Measurements from ENCODE around the gene MMADHC.
A peak's percentile ranks its signal among the peaks of the same experiment; 100 is the strongest.
"Not testable (repeated sequence)": the region's sequence is repeated elsewhere in the genome, so short reads cannot be mapped to it uniquely, and the experiment has no call there.

MMADHC gene

DNA sequence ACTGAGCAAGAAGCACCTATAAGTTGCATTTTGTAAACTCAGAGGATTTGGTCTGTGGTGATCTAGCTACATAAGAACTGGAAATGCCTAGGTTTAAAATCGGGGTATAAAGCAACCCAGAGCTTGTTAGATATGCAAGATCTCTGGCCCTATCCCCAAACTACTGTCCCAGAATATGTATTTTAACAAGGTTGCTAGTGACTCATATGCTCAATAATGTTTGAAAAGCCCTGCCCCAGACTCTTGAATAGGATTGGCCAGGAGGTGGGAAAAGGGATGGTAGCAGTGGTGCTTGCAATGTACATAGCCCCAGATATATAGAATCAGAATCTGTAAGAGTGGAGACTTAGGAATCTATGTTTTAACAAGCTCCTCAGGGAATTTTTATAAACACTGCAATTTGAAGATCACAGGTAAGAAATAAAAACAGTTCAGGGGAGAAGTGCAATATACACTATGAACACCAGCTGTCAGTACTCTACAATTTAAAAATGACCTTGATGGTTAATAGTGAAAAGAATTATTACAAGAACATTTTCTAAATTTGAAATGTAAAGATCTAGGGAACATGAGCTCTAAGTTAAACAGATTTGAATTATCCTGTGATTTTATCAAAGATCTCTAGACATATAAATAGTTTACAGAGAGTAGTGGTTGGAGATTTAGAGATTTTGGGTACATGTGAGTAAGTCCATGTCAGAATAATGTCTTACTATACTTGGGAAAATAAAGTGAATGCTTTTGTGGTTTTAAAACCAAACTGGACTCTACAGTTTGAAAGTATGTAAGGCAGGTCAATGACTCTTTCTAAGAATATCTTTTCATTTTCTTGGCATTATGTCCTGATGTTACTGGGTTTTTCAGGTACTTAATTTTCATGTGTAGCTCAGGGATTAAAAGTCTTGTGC lies 7.7 kb upstream of the MMADHC start:
- DNase-seq (ENCODE audit: low spot score), result peak; percentile 25

DNA sequence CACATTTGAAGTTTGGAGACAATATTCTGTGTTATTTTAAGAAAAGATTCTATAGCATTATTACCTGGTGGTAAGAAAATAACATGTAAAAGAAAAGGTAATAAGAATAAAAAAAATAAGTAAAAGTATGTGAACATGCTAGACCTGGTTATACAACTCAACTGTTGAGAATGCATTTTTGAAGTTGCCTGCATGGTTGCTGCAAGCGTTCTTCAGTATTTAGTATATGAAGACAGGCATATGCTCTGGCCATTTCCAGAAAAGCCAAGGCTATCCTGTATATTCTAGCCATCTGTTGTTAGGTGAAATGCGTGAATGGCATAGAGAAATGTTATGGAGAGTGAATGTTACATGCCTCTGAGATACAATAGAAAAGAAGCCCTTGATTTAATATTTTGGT lies 6.8 kb upstream of the MMADHC start:
- no peak for DNase-seq (ENCODE audit: low spot score)

DNA sequence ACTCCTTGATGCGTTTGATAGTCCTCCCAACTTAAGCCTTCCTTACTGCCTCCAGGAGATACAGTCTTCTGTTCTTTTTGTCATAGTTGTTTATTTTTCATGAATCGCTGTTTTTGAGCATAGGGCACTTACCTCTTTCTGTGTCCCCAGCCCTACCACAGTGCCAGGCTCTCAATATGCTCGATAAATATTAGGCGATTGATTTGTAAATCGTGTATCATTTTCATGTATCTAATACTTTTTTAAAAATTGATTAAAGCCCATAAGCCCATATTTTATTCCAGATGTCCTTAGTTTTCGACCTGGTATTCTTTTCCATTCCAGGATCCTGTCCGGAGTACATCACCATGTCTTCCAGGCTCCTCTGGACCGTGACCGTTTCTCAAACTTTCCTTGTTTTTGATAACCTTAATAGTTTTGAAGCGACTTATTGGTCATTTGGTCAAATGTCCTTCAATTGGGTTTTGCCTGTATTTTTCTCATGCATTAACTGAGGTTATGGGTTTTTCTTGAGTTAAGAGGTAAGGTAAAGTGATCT lies 444 bp upstream of the MMADHC start:
- DNase-seq (ENCODE audit: low spot score), result no peak

DNA sequence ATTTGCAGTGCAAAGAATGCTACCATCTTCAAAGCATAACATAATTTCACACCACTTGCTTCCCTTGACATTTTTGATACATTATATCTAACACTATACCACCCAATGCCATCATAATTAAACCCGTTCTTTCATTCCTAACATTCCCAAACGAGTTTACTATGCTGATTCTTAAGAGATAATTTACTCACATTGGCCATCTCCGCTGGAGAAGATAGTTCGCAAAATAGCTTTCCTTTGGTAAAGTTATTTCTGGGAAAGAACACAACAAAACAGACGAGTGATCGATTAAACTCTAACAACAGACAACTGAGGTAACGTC lies 716 bp downstream of the MMADHC start:
- DNase-seq (ENCODE audit: low spot score), result peak; percentile 2

DNA sequence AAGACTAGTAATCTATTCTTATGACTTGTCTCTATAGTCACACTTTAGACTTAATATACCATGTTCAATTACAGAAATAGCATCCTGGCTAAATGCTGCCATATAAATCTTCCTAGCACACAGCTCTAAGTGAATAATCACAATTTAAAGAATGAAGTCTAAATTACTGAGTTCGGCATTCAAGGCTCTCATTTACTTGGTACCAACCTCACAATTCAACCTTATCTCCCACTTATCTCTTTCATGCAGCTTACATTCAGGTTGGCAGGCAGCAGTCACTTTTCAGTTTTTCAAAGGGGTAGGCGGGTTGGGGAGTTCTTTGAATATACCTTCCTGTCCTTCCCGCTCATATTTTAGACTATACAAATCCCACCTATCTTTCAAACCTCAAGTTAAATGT lies 1.5 kb downstream of the MMADHC start:
- no peak for DNase-seq (ENCODE audit: low spot score)

DNA sequence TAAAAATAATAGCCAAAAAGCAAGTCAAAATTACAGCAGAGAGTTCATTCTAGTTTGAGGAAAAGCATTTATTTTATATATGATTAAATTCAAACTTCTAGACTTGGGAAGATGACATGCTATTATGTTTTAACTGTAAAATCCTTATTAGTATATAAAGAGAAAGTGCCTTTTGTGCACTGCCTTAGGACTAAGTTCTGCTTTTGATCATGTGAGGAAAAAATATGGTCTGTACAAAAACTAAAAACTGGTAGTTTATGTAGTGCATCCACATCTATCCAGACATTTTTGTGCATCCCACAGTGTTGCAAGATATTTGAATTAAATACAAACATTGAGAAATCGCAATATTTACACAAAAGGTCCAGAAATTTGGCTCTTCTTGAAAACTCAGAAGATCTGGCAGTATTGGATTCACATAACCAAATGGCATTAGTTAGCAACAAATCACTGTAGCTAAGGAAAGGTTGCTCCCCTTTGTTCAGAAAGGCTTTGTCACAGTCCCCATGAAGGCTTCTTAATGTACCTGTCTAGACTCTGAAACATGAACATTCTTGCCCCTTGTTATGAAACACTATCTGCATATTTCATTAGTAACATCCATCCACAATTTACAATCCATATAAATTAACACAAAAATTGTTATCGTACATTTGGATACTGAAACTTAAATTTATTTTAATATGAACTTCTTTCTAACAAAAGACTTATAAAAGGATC lies 2.2 kb downstream of the MMADHC start:
- DNase-seq (ENCODE audit: low spot score), result no peak

DNA sequence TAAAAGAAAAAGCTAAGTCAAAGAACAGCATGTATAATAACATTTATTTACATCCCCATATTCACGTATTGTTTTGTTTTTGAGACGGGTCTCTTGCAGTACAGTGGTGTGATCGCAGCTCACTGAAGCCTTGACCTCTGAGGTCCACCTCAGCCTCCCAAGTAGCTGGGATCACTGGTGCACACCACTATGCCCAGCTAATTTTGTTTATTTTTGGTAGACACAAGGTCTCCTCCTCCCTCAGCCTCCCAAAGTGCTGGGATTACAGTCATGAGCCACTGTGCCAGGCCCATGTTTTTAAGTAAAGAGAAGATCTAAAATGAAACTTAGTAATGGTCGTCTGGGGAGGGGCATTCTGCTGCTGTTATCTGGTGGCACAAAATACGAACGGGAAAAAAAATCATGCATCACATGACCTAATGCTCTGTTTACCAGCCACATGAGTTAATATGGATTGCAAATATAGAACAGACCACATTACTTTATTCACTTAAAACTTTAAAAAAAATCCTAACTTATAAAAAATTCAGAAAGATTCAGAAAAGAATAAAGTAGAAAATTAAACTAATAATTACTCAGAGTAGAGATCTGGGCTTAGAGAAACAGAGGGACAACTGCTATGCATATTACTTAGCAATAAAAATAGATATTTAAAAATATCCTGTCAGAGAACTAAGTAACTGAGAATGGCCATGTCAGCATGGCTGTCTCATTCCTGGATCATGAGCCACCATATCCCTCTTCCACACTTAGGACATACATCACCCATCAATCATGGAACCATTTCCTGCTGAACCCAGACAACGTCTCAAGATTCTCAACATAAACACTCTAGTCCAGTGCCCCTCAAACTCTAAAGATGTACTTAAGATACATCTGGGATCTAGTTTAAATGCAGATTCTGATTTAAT lies 7.3 kb downstream of the MMADHC start:
- peak; percentile 14 for DNase-seq (ENCODE audit: low spot score)

DNA sequence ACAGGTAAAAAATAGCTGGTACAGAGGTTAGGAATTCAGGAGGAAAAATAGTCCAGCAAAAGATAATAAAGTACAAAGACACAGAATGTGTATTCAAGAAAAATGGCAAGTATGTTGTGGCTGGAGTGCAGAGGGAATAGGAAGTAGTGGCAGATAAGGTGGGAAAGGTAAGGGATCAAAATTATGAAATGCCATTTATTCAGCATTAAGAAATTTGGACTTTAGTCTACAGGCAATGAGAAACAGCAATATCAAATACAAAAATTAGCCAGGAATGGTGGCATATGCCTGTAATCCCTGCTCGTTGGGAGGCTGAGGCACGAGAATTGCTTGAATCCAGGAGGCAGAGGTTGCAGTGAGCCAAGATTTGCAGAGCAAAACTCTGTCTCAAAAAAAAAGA lies 10.3 kb downstream of the MMADHC start:
- no peak for DNase-seq (ENCODE audit: low spot score)

DNA sequence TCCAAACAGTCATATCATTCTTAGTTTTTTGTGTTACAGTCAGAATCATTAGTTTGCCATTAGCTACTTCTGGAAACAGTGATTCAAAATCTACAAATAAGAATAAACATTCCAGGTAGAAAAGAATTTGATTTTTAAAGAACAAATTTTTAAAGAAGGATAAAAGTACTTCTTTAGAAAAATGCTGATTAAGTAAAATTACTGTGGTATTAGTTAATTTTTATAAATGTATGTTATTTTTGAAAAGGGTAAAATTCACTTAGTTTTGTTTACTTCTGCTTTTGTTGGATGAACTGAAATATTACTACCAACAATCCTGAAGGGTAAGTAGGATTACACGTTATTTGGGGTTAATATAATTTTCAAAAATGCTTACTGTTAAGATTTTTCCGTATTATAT lies 11.8 kb downstream of the MMADHC start:
- DNase-seq (ENCODE audit: low spot score), result no peak

DNA sequence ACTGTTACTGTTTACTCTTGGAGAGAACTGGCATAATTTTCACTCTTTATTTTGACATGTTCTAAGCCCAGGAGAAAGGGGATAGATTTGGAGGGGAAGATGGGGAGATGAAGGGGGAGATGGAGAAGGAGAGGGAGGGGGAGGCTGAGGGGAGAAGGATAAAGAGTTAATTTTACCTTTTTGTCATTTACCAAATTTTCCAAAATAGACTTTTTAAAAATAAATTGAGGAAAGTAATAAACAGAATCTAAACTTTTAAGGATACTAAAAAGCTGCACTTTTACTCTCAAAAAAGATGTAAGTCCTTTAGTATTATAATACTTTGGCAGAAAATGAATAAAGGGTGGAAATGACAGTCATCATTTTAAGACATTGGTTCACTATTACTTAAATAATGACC lies 12.3 kb downstream of the MMADHC start:
- no peak for DNase-seq (ENCODE audit: low spot score)

DNA sequence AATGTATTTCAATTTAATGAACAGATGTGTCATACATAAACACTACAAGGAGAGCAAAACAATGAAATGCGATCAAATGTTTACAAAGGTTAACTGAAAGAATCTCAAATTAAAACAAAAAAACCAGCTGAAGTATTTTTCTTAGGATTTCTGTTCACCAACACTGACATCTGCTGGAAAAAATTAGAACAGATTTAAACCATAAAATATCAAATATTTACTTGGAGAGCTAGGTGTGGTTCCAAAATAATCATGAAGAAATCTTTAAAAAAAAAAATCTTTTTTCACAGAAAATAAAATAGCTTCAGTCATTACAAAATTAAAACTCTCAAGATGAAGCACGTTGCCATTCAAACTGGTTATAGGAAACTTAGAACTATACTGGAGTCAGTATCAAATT lies 13.8 kb downstream of the MMADHC start:
- peak; percentile 35 for DNase-seq (ENCODE audit: low spot score)

DNA sequence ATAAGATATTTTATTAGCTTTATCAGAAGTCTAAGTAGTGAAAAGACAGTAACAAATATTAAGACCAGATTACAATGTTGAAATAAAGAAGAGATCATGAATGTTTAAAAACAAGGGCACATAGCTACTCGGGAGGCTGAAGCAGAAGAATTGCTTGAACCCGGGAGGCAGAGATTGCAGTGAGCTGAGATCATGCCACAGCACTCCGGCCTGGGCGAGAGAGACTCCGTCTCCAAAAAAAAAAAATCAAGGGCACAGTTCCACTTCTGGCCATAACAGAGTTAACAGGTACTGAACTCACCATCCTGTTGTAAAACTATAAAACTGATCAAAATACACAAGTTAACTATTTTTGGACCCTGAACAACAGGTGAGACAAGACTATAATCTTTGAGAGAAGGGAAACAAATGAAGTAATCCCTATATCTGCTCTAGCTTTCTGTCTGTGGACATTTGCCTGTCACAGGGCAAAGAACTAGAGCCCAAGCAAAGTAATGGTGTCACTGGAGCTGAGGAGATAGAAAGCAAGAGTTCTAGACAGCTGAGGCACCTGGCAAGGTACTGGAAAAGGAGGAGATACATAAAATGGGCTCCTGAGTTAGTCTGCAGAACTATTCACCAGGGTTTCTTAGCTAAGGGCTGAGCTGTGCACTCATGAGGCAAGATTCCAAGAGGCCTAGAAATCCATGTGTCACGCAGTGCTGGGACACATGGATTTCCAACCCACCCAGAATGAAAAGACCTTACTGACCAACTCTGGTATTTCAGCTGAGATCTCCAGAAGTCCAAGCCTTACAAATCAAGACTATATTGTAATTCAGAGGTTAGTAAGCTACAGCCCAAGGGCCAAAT lies 15.2 kb downstream of the MMADHC start:
- peak; percentile 15 for DNase-seq (ENCODE audit: low spot score)

DNA sequence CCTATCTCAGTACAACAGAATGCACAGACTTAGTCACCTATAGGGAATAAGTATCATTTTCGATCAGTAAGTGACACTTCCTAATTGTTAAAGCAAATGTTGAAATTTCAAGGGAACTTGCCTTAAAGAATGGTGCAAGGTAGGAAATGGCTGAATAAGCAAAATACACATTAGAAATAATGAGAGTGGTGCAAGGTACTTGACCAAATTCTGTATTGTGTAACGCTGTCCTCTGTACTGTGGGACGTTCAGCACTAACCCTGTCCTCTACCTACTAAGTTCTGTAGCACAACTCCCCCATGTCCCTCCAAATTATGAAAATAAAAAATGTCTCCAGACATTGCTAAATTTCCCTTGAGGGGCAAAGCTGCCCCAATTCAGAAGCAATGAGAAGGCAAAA lies 19.4 kb downstream of the MMADHC start:
- no peak for DNase-seq (ENCODE audit: low spot score)

DNA sequence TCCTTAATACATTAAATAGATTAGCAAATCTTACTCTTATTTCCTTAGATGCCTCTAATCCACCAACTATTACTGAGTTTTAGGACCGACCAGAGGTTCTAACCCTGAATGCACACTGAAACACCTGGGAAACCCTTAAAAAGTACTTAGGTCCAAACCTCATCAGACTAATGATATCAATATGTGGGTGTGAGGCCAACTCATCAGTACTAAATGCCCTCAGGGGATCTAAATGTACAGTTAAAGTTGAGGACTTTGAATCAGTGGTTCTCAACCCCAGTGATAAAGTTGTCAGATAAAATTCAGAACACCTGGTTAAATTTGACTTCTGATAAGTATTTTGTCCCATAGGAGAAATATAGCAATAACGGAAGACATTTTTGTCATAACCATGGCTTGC lies 20.9 kb downstream of the MMADHC start:
- DNase-seq (ENCODE audit: low spot score), result no peak

DNA sequence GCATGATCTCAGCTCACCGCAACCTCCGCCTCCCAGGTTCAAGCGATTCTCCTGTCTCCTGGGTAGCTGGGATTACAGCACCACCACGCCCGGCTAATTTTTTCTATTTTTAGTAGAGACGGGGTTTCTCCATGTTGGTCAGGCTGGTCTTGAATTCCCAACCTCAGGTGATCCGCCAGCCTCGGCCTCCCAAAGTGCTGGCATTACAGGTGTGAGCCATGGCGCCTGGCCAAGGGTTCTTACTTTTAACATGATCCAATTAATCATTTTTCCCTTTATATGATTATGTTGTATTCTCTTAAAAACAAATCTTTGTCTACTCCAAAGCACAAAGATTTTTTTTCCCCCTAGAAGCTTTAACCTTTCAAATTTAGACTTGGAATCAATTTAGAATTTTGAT lies 21.9 kb downstream of the MMADHC start:
- DNase-seq (ENCODE audit: low spot score), result not testable (repeated sequence)

DNA sequence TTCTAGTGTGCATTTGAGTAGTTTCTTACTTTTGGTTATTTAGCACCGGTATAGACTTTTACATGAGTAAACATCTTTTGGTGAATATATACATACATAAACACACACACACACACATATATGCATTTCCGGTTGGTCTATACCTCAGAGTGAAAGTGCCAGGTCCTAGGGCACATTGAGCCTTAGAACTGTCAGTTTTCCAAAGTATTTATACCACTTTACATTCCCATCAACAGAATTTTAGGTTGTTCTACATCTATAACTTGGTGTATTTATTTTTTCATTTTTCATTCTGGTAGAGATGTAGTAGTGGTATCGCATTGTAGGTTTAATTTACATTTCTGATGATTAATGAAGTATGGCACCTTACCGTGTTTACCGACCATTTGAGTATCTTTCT lies 22.6 kb downstream of the MMADHC start:
- DNase-seq (ENCODE audit: low spot score), result no peak

DNA sequence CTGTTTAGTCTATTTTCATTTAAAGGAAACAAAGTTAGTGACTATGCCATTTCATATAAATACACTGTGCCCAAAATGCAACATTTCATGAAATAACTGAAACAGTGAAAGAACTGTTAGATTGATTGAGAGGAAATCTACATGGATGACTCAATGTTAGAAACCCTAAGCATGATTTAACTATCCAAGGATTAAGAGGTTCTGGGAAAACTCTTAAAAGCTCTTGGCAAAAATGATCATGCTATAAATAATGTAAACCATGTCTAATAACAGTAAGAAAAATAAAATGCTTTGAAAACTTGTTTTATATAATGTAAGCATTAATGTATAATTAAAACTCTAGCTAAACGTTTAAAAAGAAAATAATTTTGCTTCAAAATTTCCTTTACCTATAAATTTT lies 23.5 kb downstream of the MMADHC start:
- no peak for DNase-seq (ENCODE audit: low spot score)

DNA sequence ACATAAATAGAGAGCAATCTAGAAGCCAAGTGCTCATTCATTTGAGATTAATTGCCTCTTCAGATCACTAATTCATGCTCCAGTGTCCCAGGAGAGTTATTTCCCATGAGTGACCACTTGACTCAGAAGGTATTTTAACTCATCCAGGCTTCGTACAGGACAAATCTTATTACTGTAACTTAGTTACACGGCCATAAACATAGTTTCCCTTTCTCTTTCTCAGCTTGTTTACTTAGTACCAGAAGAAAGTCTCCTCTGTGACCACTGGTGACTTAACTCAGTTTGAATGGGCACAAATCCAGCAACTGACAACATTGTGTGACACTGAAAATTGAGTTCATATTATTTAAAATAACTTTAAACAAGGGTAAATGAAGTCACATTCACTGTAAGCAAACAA lies 25.3 kb downstream of the MMADHC start:
- no peak for DNase-seq (ENCODE audit: low spot score)

DNA sequence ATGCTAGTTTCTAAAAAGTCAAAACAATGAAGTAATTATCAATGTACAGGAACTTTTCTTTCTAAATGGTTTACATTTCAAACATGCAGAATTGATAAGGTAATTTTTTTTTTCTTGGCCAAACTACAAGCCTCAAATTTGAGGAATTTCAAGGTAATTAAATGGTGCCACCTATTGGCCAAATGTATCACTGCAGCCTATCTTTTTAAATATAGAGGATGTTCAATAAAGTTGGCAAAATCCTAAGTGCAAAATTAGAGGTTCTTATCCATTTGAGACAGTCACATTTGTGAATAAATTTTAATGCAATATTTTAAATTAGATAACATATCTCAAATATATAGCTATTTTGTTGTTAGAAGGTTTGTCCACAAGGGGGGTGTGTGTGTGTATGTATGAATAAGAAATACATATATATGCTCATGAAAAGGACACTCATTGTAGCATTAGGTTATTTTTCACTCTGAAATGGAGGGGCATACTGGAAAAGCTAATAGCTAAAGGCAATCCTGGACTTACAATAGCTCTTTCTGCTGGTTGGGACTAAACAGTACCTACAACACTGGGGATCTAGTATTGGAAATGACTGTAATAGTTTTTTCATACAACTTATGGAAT lies 26.2 kb downstream of the MMADHC start:
- peak; percentile 23 for DNase-seq (ENCODE audit: low spot score)

DNA sequence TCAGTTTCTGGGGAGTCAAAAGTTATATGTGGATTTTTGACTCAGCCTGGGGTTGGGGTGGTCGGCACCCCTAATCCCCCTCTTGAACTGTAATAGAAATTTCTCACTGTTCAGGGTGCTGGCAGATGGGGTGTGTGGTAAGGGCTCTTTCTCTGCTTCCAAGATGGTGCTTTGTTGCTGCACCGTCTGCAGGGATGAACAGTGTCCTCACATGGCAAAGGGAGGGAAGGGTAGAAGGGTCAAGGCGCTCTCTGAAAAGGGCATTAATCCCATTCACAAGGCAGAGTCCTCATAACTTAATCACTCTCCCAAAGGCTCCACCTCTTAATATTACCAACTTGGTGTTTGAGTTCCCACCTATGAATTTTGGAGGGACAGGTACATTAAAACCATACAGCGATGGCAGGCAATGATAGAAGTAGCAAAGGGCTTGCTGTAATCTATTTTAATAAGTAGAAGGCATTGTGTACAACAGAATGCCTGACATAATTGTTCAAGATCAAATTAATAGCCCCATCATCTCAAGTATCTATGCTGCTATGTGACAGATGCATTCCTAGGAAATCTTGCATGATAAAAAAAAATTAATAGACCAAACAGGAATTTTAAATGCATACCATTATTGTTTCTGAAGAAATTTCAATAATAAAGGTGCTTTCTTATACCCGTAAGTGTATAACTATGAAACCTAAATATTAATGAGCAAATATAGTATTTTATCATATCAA lies 28.1 kb downstream of the MMADHC start:
- DNase-seq (ENCODE audit: low spot score), result no peak
